Caco-2 (cell line): Measurements from ENCODE around the gene ANKRD12. TPM values are rescaled to one million over a fixed set of nuclear protein-coding genes. Genes with fewer than 3 reads are reported as not detected.
A peak's percentile ranks its signal among the peaks of the same experiment; 100 is the strongest.

ENCODE experiments used
- BruUV-seq: library from RNA; stranded (reverse); fragments of 400-500 nt; replicated peaks from 2 replicates; lab custom pipeline; 2021; lab: Mats Ljungman, UMichigan
- CTCF ChIA-PET: fragments of 300-600 bp; sonication (Branson Sonifier 250); formaldehyde crosslinking; loops from one replicate; lab custom pipeline; 2022; ENCODE audit warnings: antibody characterized with exemption; lab: Charles Lee
- POLR2A ChIA-PET: fragments of 300-600 bp; sonication (Branson Sonifier 250); formaldehyde crosslinking; loops from one replicate; lab custom pipeline; 2022; ENCODE audit warnings: antibody characterized with exemption; lab: Charles Lee
- DNase-seq, 2 experiments: peaks; one replicate each; pipeline versions ENCODE4 v3.0.0 to v3.0.0-alpha.2; 2020 to 2022
- H3K27me3 ChIP-seq: replicated peaks from 2 replicates; pipeline ENCODE4 v1.6.0; 2011; ENCODE audit warnings: low read length; ENCODE audit not compliant: control insufficient read depth, insufficient read depth
- H3K36me3 ChIP-seq: 2 replicates; pipeline ENCODE4 v1.5.1; 2011; ENCODE audit warnings: low read length; ENCODE audit not compliant: control insufficient read depth, insufficient read depth
- H3K4me1 ChIP-seq: fragments of 250-450 bp; sonication (Bioruptor Pico); 2 replicates; pipeline ENCODE4 v1.5.1; 2020; ENCODE audit warnings: mild to moderate bottlenecking
- H3K4me3 ChIP-seq: 2 replicates; pipeline ENCODE4 v1.5.1; 2011; ENCODE audit warnings: low read depth, mild to moderate bottlenecking, control low read depth, low read length
- H3K9me3 ChIP-seq: fragments of 250-450 bp; sonication (Bioruptor Pico); 2 replicates; pipeline ENCODE4 v1.5.1; 2020; ENCODE audit warnings: mild to moderate bottlenecking, moderate library complexity
- H3K27ac Mint-ChIP-seq: one replicate; pipeline ENCODE4 v1.8.0; 2022; ENCODE audit warnings: mixed read lengths; ENCODE audit not compliant: unreplicated experiment
- H3K27me3 Mint-ChIP-seq: one replicate; pipeline ENCODE4 v1.8.0; 2022; ENCODE audit warnings: mixed read lengths; ENCODE audit not compliant: insufficient read depth, unreplicated experiment
- H3K36me3 Mint-ChIP-seq: one replicate; pipeline ENCODE4 v1.8.0; 2022; ENCODE audit warnings: mild to moderate bottlenecking, mixed read lengths; ENCODE audit not compliant: insufficient read depth, unreplicated experiment
- H3K4me1 Mint-ChIP-seq: one replicate; pipeline ENCODE4 v1.8.0; 2022; ENCODE audit warnings: low read depth, mixed read lengths; ENCODE audit not compliant: unreplicated experiment
- H3K4me3 Mint-ChIP-seq: one replicate; pipeline ENCODE4 v1.8.0; 2022; ENCODE audit warnings: mild to moderate bottlenecking, moderate library complexity, mixed read lengths; ENCODE audit not compliant: unreplicated experiment
- H3K9me3 Mint-ChIP-seq: one replicate; pipeline ENCODE4 v1.8.0; 2022; ENCODE audit warnings: mixed read lengths; ENCODE audit not compliant: unreplicated experiment
- intact Hi-C: fragments of 100-400 bp; cut with micrococcal nuclease; formaldehyde crosslinking; loops from one replicate; pipeline ENCODE4 v1.10.0; 2022; ENCODE audit not compliant: unreplicated experiment
- total RNA-seq: library from RNA; stranded (reverse); gene quantifications from 2 replicates; pipeline ENCODE4 v1.2.3, GENCODE V29; 2022
- TF ChIP-seq, protein P1 (sequence below), 2 experiments: fragments of 200-600 bp in 1 of 2; IDR thresholded peaks; 1 replicate in 1 of 2; 2 replicates in 1 of 2; pipeline versions ENCODE4 v1.5.1 to v1.8.0; 2011 to 2022; ENCODE audit warnings: antibody characterized with exemption in 1 of 2, control low read depth in 1 of 2, inconsistent platforms in 1 of 2, low read depth in 1 of 2, low read length in 1 of 2, mild to moderate bottlenecking in 1 of 2, moderate library complexity in 1 of 2; ENCODE audit not compliant: insufficient read depth in 1 of 2, severe bottlenecking in 1 of 2, unreplicated experiment in 1 of 2

ANKRD12 gene
- total RNA-seq, 1 experiment from 2014 or later: 33.2 TPM

DNA sequence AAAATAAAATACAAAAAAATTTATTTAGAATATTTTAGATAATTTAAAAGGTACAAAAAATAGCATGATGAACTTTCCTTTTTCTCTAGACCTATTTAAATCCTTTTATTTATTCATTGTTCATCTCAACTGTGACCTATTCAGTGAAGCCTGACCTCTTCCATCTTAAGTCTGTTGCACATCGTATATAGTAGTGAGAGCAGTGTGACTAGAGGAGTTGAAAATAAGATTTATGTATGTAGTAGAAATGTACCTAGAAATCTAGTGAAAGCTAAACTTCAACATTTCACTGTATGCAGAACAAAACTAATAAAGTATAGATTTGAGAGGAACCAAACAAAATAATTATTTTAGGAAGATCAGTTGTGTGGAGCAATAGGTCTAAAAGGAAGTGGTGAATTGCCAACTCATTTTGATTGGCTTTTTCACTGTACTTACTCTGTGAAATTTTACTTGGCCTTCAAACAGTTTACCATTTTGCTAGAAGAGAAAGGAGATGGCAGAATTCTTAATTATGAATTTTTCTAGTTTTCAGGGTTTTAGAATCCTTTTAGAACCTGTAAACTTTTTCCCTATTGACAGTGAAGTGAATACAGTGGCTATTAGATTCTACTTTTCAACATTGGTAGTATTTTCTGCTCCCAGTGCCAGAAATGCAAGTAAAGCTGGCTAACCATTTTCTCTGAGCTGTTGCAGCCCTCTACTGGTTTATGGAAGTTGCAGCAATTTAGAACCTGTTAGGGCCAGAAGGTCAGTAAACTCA, 11.0 kb downstream of the ANKRD12 start:
- Mint-ChIP-seq H3K4me3 (no peak overlapping the region), H3K9me3 (no peaks in the 10 kb centered on the region), H3K36me3 (no peaks in the 10 kb centered on the region), H3K27me3 (no peaks in the 10 kb centered on the region), H3K27ac (no peak overlapping the region), H3K4me1 (no peaks in the 10 kb centered on the region)
- Histone ChIP-seq H3K4me3 (no peak overlapping the region), H3K9me3 (no peaks in the 10 kb centered on the region), H3K36me3 (no peaks in the 10 kb centered on the region), H3K27me3 (no peaks in the 10 kb centered on the region), H3K4me1 (no peaks in the 10 kb centered on the region)
- ChIA-PET CTCF (interaction anchor here (0.7 to 1.0 kb wide), 3 partner anchors 9 to 74 kb away, joined by 3 to 8 read pairs (median 3); no protein-coding TSS in a partner anchor), POLR2A (no interaction called here)
- intact Hi-C loops: loop anchor here (1.0 kb wide), 2 partner anchors 74 to 149 kb away; no protein-coding TSS in a partner anchor
- BruUV-seq: no TSS peak
- DNase-seq: peak; percentile 48 to 62
- TF ChIP-seq, protein P1, sequence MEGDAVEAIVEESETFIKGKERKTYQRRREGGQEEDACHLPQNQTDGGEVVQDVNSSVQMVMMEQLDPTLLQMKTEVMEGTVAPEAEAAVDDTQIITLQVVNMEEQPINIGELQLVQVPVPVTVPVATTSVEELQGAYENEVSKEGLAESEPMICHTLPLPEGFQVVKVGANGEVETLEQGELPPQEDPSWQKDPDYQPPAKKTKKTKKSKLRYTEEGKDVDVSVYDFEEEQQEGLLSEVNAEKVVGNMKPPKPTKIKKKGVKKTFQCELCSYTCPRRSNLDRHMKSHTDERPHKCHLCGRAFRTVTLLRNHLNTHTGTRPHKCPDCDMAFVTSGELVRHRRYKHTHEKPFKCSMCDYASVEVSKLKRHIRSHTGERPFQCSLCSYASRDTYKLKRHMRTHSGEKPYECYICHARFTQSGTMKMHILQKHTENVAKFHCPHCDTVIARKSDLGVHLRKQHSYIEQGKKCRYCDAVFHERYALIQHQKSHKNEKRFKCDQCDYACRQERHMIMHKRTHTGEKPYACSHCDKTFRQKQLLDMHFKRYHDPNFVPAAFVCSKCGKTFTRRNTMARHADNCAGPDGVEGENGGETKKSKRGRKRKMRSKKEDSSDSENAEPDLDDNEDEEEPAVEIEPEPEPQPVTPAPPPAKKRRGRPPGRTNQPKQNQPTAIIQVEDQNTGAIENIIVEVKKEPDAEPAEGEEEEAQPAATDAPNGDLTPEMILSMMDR (IDR thresholded peaks at IDR 0.05; ENCODE audit: insufficient read depth in 1 of 2, low read depth in 1 of 2, low read length in 1 of 2, severe bottlenecking in 1 of 2, unreplicated experiment in 1 of 2): peak; percentile 61 to 86

DNA sequence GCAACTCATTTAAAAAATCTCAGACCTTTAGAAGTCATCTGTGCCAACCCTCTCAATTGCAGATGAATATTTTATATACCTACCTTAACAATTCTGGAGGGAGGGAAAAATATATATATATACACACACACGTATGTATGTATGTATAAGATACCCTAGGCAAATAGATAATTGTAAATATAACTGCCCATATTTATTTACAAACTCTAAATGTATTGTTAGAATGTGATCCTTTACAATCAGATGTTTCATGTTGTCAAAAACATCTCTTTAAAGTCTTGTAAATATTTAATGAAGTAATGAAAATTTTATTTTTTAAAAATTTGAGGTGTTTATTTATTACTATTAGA, 11.6 kb downstream of the ANKRD12 start:
- no peaks in the 10 kb centered on the region for H3K4me1 Mint-ChIP-seq
- Histone ChIP-seq H3K36me3 (no peaks in the 10 kb centered on the region), H3K4me3 (no peak overlapping the region), H3K27me3 (no peaks in the 10 kb centered on the region), H3K4me1 (no peaks in the 10 kb centered on the region), H3K9me3 (no peaks in the 10 kb centered on the region)
- POLR2A ChIA-PET: no interaction called here
- intact Hi-C loops: loop anchor here (1.0 kb wide), 2 partner anchors 75 to 150 kb away; no protein-coding TSS in a partner anchor
- BruUV-seq: no TSS peak
- CTCF ChIA-PET: interaction anchor here (0.7 to 1.0 kb wide), 3 partner anchors 8 to 75 kb away, joined by 3 to 8 read pairs (median 3); no protein-coding TSS in a partner anchor
- TF ChIP-seq, protein P1 (IDR thresholded peaks at IDR 0.05; ENCODE audit: insufficient read depth in 1 of 2, low read depth in 1 of 2, low read length in 1 of 2, severe bottlenecking in 1 of 2, unreplicated experiment in 1 of 2): no peak
- H3K36me3 Mint-ChIP-seq: no peaks in the 10 kb centered on the region
- no peaks in the 10 kb centered on the region for H3K9me3 Mint-ChIP-seq
- H3K27ac Mint-ChIP-seq: no peak overlapping the region
- no peaks in the 10 kb centered on the region for H3K27me3 Mint-ChIP-seq
- DNase-seq: no peak
- no peak overlapping the region for H3K4me3 Mint-ChIP-seq

DNA sequence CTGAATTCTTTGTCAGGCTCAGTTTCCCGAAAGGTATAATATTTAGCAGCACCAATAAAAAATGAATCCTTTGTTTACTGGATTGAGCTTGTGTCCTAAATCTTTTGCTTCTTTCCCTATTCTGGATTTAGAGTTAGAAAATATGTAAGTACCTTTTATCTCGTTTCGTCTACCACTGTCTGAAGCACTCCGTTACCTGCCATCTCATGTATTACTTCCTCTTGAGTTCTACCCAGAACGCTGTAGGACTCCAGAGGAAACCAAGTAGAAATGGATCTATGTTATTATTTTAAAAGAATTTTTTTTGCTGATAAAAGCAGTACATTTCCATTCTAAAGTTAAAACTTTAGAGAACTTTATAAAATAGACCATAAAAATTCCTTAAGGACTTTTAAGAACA, 13.5 kb downstream of the ANKRD12 start:
- intact Hi-C loops: no loop called here
- Histone ChIP-seq H3K27me3 (no peaks in the 10 kb centered on the region), H3K36me3 (no peaks in the 10 kb centered on the region), H3K4me1 (no peaks in the 10 kb centered on the region), H3K4me3 (no peak overlapping the region), H3K9me3 (no peaks in the 10 kb centered on the region)
- no peak for DNase-seq
- no peak overlapping the region for H3K27ac Mint-ChIP-seq
- no TSS peak for BruUV-seq
- ChIA-PET CTCF (no interaction called here), POLR2A (no interaction called here)
- no peaks in the 10 kb centered on the region for H3K9me3 Mint-ChIP-seq
- H3K4me3 Mint-ChIP-seq: no peak overlapping the region
- no peaks in the 10 kb centered on the region for H3K4me1 Mint-ChIP-seq
- TF ChIP-seq, protein P1 (IDR thresholded peaks at IDR 0.05; ENCODE audit: insufficient read depth in 1 of 2, low read depth in 1 of 2, low read length in 1 of 2, severe bottlenecking in 1 of 2, unreplicated experiment in 1 of 2): no peak
- H3K36me3 Mint-ChIP-seq: no peaks in the 10 kb centered on the region
- H3K27me3 Mint-ChIP-seq: no peaks in the 10 kb centered on the region
